IMR-90 (cell line): ENCODE measurements around the gene DSCAM. TPM values are rescaled to one million over a fixed set of nuclear protein-coding genes. Genes with fewer than 3 reads are reported as not detected.

ENCODE experiments used
- ATAC-seq: fragments of 200-7000 bp; cut with Tn5 transposase; 2 replicates; pipeline ENCODE4 v1.9.1; 2020; ENCODE audit warnings: low read depth, mild to moderate bottlenecking, moderate library complexity
- BruUV-seq: library from RNA; stranded (reverse); fragments of 400-500 nt; replicated peaks from 2 replicates; lab custom pipeline; 2021; lab: Mats Ljungman, UMichigan
- CTCF ChIA-PET: fragments of 300-600 bp; formaldehyde crosslinking; extraction: SDS; loops from one replicate; lab custom pipeline; 2021; ENCODE audit warnings: antibody characterized with exemption; lab: Yijun Ruan, JAX
- POLR2A ChIA-PET: fragments of 300-600 bp; sonication (Branson Sonifier 250); formaldehyde crosslinking; loops from one replicate; lab custom pipeline; 2022; ENCODE audit warnings: antibody characterized with exemption; ENCODE audit not compliant: unreplicated experiment; lab: Charles Lee
- DNase-seq: peaks from one replicate; pipeline ENCODE4 v3.0.0; 2013
- H2AFZ ChIP-seq: replicated peaks from 2 replicates; pipeline ENCODE3; 2013; ENCODE audit warnings: low read length, mild to moderate bottlenecking; ENCODE audit not compliant: poor library complexity
- H2AK5ac ChIP-seq: 2 replicates; pipeline ENCODE4 v1.6.1; 2013; ENCODE audit warnings: low read depth, low read length, inconsistent platforms
- H2AK9ac ChIP-seq: replicated peaks from 2 replicates; pipeline ENCODE3; 2013; ENCODE audit warnings: mild to moderate bottlenecking, low read depth, low read length, moderate library complexity; ENCODE audit not compliant: poor library complexity
- H2BK120ac ChIP-seq: 2 replicates; pipeline ENCODE4 v1.6.1; 2013; ENCODE audit warnings: low read depth, low read length, inconsistent platforms
- H2BK15ac ChIP-seq: 3 replicates; pipeline ENCODE4 v1.6.1; 2013; ENCODE audit warnings: low read depth, low read length, inconsistent platforms
- H2BK20ac ChIP-seq: 2 replicates; pipeline ENCODE4 v1.6.1; 2013; ENCODE audit warnings: low read depth, mild to moderate bottlenecking, inconsistent platforms, low read length, moderate library complexity
- H2BK5ac ChIP-seq: 2 replicates; pipeline ENCODE4 v1.6.1; 2013; ENCODE audit warnings: mild to moderate bottlenecking, low read depth, low read length, inconsistent platforms; ENCODE audit not compliant: poor library complexity, severe bottlenecking
- H3K14ac ChIP-seq: replicated peaks from 2 replicates; pipeline ENCODE4 v1.6.1; 2013; ENCODE audit warnings: low read depth, low read length, inconsistent platforms
- H3K18ac ChIP-seq: 2 replicates; pipeline ENCODE4 v1.6.1; 2013; ENCODE audit warnings: low read depth, low read length, control low read depth
- H3K23ac ChIP-seq: 2 replicates; pipeline ENCODE4 v1.6.1; 2013; ENCODE audit warnings: low read depth, low read length, inconsistent platforms
- H3K27ac ChIP-seq: 2 replicates; pipeline ENCODE4 v1.5.1; 2013; ENCODE audit warnings: mild to moderate bottlenecking, control low read depth, low read length; ENCODE audit not compliant: insufficient read depth
- H3K27me3 ChIP-seq: 2 replicates; pipeline ENCODE4 v1.6.1; 2013; ENCODE audit warnings: low read length; ENCODE audit not compliant: control insufficient read depth, insufficient read depth
- H3K36me3 ChIP-seq: 2 replicates; pipeline ENCODE4 v1.6.1; 2013; ENCODE audit warnings: low read length, mixed read lengths; ENCODE audit not compliant: control insufficient read depth, insufficient read depth
- H3K4ac ChIP-seq: 2 replicates; pipeline ENCODE4 v1.6.1; 2013; ENCODE audit warnings: low read depth, low read length, inconsistent platforms
- H3K4me1 ChIP-seq: 2 replicates; pipeline ENCODE4 v1.6.1; 2013; ENCODE audit warnings: low read length, mixed read lengths; ENCODE audit not compliant: control insufficient read depth, insufficient read depth
- H3K4me2 ChIP-seq: 2 replicates; pipeline ENCODE4 v1.6.1; 2013; ENCODE audit warnings: low read depth, mild to moderate bottlenecking, control low read depth, low read length, moderate library complexity
- H3K4me3 ChIP-seq: 2 replicates; pipeline ENCODE4 v1.5.1; 2013; ENCODE audit warnings: low read depth, mild to moderate bottlenecking, control low read depth, low read length, moderate library complexity; ENCODE audit not compliant: insufficient read depth
- H3K56ac ChIP-seq: 2 replicates; pipeline ENCODE4 v1.6.1; 2013; ENCODE audit warnings: low read length, inconsistent platforms; ENCODE audit not compliant: insufficient read depth; ENCODE audit errors: extremely low read depth
- H3K79me1 ChIP-seq, 2 experiments: 2 replicates each; pipeline ENCODE4 v1.6.1; 2013; ENCODE audit warnings: low read length in 2 of 2, inconsistent platforms in 1 of 2, low read depth in 1 of 2
- H3K9ac ChIP-seq: 2 replicates; pipeline ENCODE4 v1.6.1; 2013; ENCODE audit warnings: low read depth, low read length, control low read depth
- H3K9me1 ChIP-seq: 2 replicates; pipeline ENCODE4 v1.6.1; 2013; ENCODE audit warnings: low read length, inconsistent platforms; ENCODE audit not compliant: insufficient read depth
- H3K9me3 ChIP-seq: 2 replicates; pipeline ENCODE4 v1.6.1; 2013; ENCODE audit warnings: low read length; ENCODE audit not compliant: control insufficient read depth, insufficient read depth
- H4K20me1 ChIP-seq: 2 replicates; pipeline ENCODE4 v1.6.1; 2013; ENCODE audit warnings: low read length, inconsistent platforms; ENCODE audit not compliant: insufficient read depth
- H4K5ac ChIP-seq: 2 replicates; pipeline ENCODE4 v1.6.1; 2013; ENCODE audit warnings: mild to moderate bottlenecking, low read depth, low read length, control low read depth
- H4K8ac ChIP-seq, 2 experiments: 2 replicates each; pipeline ENCODE4 v1.6.1; 2013; ENCODE audit warnings: low read depth in 2 of 2, low read length in 2 of 2, control low read depth in 1 of 2, inconsistent platforms in 1 of 2
- H4K91ac ChIP-seq: 2 replicates; pipeline ENCODE4 v1.6.1; 2013; ENCODE audit warnings: low read depth, low read length, inconsistent platforms; ENCODE audit not compliant: insufficient read depth
- BHLHE40 ChIP-seq: fragments of 150-350 bp; IDR thresholded peaks from 2 replicates; pipeline ENCODE4 v1.6.1; 2016; ENCODE audit warnings: mild to moderate bottlenecking, low read depth, low read length
- RCOR1 ChIP-seq: IDR thresholded peaks from 2 replicates; pipeline ENCODE4 v1.6.1; 2012; ENCODE audit warnings: mild to moderate bottlenecking, low read length, improper control_type of control experiment; ENCODE audit not compliant: insufficient replicate concordance
- SMC3 ChIP-seq: fragments of 150-350 bp; IDR thresholded peaks from 2 replicates; pipeline ENCODE4 v1.6.1; 2016; ENCODE audit warnings: low read depth, mild to moderate bottlenecking, antibody characterized with exemption, low read length, moderate library complexity
- WGBS, 2 experiments: methylation state at CpG; one replicate each; pipeline versions ENCODE4 v1.1.5 to v1.1.7; 2013; ENCODE audit warnings: missing lambda C conversion rate in 2 of 2; ENCODE audit not compliant: insufficient read length in 1 of 2; ENCODE audit errors: extremely low coverage in 2 of 2; 5-methylcytosine and 5-hydroxymethylcytosine counted together
- dilution Hi-C: fragments of 300-500 bp; cut with HindIII; formaldehyde crosslinking; loops from one replicate; pipeline ENCODE4 v1.14.3; 2018; ENCODE audit warnings: low sequenced_read_pairs; ENCODE audit not compliant: unreplicated experiment
- in situ Hi-C: fragments of 300-500 bp; cut with MboI; formaldehyde crosslinking; loops from 3 replicates; pipeline ENCODE4 v1.14.3; 2019; ENCODE audit warnings: low sequenced_read_pairs, inconsistent platforms, mixed read lengths
- intact Hi-C: fragments of 100-400 bp; cut with micrococcal nuclease; formaldehyde crosslinking; loops from 2 replicates; pipeline ENCODE4 v1.10.0; 2022
- polyA plus RNA-seq, 3 experiments: library from polyadenylated mRNA; depleted of rRNA; stranded (reverse); fragments of >200 nt; gene quantifications; 2 replicates each; pipeline ENCODE4 v1.2.3, GENCODE V29; 2012; ENCODE audit warnings: low replicate concordance in 1 of 3
- total RNA-seq: library from RNA; depleted of rRNA; stranded (reverse); fragments of >200 nt; gene quantifications from 2 replicates; pipeline ENCODE4 v1.2.3, GENCODE V29; 2012

Gene DSCAM
- total and polyA plus RNA-seq, 2 of the 4 experiments (the other 2 are of a cell fraction): under 0.01 to 0.02 TPM

DNA sequence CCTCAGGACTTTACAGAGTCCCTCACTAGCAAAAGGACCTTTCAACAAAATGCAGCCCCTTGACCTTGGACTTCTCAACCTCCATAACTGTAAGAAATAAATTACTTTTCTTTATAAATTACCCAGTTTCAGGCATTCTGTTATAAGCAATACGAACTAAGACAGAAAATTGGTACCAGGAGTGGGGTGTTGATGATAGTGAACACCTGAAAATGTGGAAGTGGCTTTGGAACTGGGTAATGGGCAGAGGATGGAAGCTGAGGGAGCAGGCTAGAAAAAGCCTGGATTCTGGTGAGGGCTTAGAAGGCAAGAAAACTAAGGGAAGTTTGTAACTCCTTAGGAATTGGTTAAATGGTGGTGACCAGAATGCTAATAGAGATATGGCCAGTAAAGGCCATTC, 46.8 kb downstream of the DSCAM start:
- Histone ChIP-seq H3K4me3 (no peak overlapping the region), H3K4me1 (no peaks in the 10 kb centered on the region), H3K9me3 (peaks cover 22% of the 10 kb centered on the region), H2BK120ac (no peak overlapping the region), H4K5ac (no peak overlapping the region), H4K8ac (no peak overlapping the region), H3K56ac (no peak overlapping the region), H2BK20ac (no peak overlapping the region), H3K9ac (no peak overlapping the region), H2BK15ac (no peak overlapping the region), H2BK5ac (no peak overlapping the region), H3K14ac (no peak overlapping the region), H3K4ac (no peak overlapping the region), H4K20me1 (no peaks in the 10 kb centered on the region), H2AK9ac (no peak overlapping the region), H3K23ac (no peak overlapping the region), H2AFZ (no peak overlapping the region), H3K79me1 (no peaks in the 10 kb centered on the region), H3K18ac (no peak overlapping the region), H3K27ac (no peak overlapping the region), H3K27me3 (no peaks in the 10 kb centered on the region), H3K9me1 (no peaks in the 10 kb centered on the region), H3K4me2 (no peak overlapping the region), H3K36me3 (no peaks in the 10 kb centered on the region), H2AK5ac (no peak overlapping the region), H4K91ac (no peak overlapping the region)
- dilution Hi-C loops: no loop called here
- no TSS peak for BruUV-seq
- POLR2A ChIA-PET: no interaction called here
- CTCF ChIA-PET: no interaction called here
- DNase-seq (no peak), ATAC-seq (no peak)
- in situ Hi-C loops: no loop called here
- no CpG with 5 or more reads among the region's 1 CpG for WGBS, 2 experiments
- intact Hi-C loops: no loop called here
- TF ChIP-seq RCOR1 (no peak), BHLHE40 (no peak), SMC3 (no peak)
